RKO (cell line): ENCODE data around the gene NT5E.
"Not testable (repeated sequence)": the region's sequence is repeated elsewhere in the genome, so short reads cannot be mapped to it uniquely, and the experiment has no call there.

Experiments
- DNase-seq: peaks from one replicate; pipeline ENCODE4 v3.0.0-alpha.2; 2016; ENCODE audit warnings: low spot score

NT5E gene

GRCh38 chr6:85449818-85450759, at the start of gene NT5E:
TSS of gene NT5E (plus strand) at chr6:85450083. CDS start at chr6:85450140, 57 bp downstream.
- DNase-seq = peak; percentile 81

GRCh38 chr6:85400331-85400730, 49.6 kb upstream of the NT5E start:
- DNase-seq = no peak

- no peak for DNase-seq
These were observed 48.5 kb upstream of the NT5E start for GRCh38 chr6:85401186-85402021.

GRCh38 chr6:85402071-85402470, 47.8 kb upstream of the NT5E start:
- no peak for DNase-seq

DNA sequence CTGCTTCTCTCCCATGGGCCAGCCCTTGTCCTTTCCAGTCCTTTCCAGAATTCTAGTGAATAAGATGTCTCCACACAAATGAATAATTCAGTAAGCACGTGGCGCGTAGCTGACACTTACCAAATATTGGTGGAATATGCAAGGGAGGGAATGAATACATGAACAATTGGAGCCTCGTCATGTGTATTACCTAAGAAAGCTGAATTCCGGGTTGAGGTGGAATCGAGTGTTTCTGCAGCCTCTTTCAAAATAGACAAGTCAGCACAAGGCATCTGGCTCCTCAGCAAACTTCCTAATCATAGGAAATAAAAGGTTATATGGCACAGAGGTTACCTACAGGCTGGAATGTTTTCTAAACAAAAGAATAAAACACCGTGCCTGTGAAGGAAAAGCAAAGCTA, 47.0 kb upstream of the NT5E start:
- DNase-seq = no peak

DNA sequence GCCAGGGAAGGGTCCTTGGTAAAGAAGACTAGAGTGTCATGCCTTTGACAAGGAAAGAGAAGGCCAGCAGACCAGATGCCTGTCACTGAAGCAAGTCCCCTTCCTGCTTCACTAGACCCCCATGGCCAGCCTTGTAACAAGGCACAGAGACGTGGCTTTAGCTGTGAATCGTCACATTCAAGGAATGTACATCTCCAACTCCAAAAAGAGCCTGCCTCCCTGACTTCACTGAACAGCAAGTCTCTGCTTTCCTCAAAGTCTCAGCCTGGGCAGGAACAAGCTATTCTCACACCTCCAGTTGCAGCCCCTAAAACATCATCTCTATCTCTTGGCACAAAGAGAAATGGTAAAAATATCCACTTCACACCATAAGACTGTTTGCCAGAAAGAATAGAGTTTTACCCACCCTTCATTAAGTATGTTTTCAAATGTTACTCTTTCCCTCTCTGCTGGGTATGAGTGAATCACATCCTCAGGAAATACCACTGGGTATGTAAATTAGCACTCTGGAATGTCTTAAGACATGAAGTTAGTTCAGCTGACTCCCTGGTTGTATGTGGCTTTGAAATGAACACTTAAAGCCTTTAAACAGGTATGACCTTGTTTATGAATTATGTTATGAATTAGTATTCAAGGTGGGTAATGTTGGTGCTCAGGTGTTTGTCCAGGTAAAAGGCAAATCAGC, 46.4 kb upstream of the NT5E start:
- peak; percentile 58 for DNase-seq

- not testable (repeated sequence) for DNase-seq
These were observed 45.8 kb upstream of the NT5E start for GRCh38 chr6:85404016-85404563.

GRCh38 chr6:85404564-85405174, 45.2 kb upstream of the NT5E start:
- peak; percentile 47 for DNase-seq

- no peak for DNase-seq
These were observed 44.6 kb upstream of the NT5E start for GRCh38 chr6:85405175-85405852.

GRCh38 chr6:85405853-85406198, 44.1 kb upstream of the NT5E start:
- no peak for DNase-seq

DNA sequence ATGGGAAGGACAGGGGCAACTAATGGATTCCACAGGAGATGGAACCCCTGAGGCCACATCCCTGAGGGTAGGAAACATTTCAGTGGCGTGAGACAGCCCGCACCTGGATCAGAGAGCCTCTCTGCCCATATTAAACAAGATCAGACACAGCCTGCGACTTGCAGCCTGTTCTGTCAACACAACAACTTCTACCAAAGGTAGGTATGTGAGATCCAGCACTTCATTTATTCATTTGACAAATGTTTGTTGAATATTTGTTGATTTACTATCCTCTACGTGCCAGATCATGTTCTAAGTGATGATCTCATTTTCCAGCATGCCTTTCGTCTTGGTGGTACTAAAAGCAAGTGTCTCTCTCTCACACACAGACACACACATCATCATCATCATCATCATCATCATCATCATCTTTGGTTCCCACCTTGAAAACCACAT, 43.2 kb upstream of the NT5E start:
- DNase-seq = no peak

GRCh38 chr6:85408039-85408438, 41.8 kb upstream of the NT5E start:
- no peak for DNase-seq

- DNase-seq = no peak
These were observed 36.9 kb upstream of the NT5E start for GRCh38 chr6:85412911-85413430.

DNA sequence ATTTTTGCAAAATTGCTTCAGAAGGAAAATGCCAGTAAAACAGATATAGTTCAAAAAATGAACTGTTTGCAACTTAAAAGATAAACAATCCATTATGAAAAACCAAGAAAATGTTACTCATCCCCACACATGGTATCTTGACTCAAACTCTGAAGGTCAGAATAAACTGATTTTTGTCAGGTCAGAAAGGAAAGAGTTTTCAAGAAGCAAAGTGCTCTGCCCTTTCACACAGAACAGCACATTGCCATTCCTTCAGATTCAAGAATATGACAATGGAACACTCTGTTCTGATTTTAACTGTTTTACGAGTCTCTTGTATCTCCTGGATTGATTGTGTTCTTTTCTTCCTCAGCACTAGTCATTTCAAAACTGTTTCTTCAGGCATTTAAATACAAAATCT, 33.8 kb upstream of the NT5E start:
- DNase-seq = no peak

GRCh38 chr6:85416766-85417165, 33.1 kb upstream of the NT5E start:
- DNase-seq = no peak

DNA sequence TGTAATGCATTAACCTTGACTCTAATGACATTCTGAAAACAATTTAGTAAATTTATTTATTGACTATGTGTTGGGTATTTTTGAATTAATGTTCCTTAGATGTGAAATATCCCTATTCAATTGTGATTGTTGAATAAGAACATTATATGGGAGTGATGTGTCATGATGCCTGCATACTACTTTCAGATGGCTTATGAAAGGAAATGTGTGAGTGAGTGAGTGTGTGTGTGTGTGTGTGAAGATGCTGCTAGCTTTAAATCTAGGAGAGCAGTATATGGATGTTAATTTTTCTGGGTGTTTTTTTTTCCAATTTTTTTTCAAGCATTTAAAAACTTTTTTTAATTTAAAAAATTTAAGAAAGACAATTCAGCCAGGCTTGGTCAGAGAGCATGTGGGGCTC, 32.5 kb upstream of the NT5E start:
- no peak for DNase-seq

- no peak for DNase-seq
These were observed 31.8 kb upstream of the NT5E start for GRCh38 chr6:85418059-85418458.

- DNase-seq = no peak
These were observed 30.7 kb upstream of the NT5E start for GRCh38 chr6:85419046-85419759.

DNA sequence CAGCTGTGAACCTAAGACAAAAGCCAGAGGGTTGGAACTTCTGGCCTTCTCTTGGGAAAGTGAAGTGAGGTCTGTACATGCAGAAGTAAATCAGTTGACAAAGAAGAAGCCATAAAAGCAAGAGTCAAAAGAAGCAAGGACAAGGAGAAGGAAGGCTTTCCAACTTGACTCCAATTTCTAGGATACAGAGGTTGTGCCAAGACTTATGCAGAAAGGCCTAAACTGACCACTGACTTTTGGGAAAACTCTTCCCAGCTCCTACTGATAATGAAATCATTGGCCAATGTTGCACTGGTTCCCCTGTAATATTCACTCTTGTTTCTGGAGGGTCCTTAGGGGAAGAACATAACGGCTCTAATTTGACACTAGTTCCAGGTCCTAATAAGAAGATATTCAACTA, 29.3 kb upstream of the NT5E start:
- no peak for DNase-seq

- no peak for DNase-seq
These were observed 28.7 kb upstream of the NT5E start for GRCh38 chr6:85421181-85421580.
